HFFc6 (cell line): ENCODE results near the gene AHDC1. TPM values are rescaled to one million over a fixed set of nuclear protein-coding genes. Genes with fewer than 3 reads are reported as not detected.

Experiments used
- DNase-seq: peaks from one replicate; pipeline ENCODE4 v3.0.0-alpha.2; 2018
- H3K27ac Mint-ChIP-seq: 2 replicates; pipeline ENCODE4 v1.8.0; 2020; ENCODE audit warnings: mild to moderate bottlenecking, mixed read lengths
- H3K27me3 Mint-ChIP-seq: 2 replicates; pipeline ENCODE4 v1.8.0; 2021; ENCODE audit warnings: mild to moderate bottlenecking, moderate library complexity, mixed read lengths; ENCODE audit not compliant: insufficient read depth
- H3K36me3 Mint-ChIP-seq: 2 replicates; pipeline ENCODE4 v1.8.0; 2021; ENCODE audit warnings: low read depth, mixed read lengths
- H3K4me1 Mint-ChIP-seq: 2 replicates; pipeline ENCODE4 v1.8.0; 2020; ENCODE audit warnings: low read depth, mixed read lengths
- H3K4me3 Mint-ChIP-seq: 2 replicates; pipeline ENCODE4 v1.8.0; 2020; ENCODE audit warnings: mild to moderate bottlenecking, moderate library complexity, mixed read lengths
- H3K9me3 Mint-ChIP-seq: 2 replicates; pipeline ENCODE4 v1.8.0; 2020; ENCODE audit warnings: mild to moderate bottlenecking, mixed read lengths
- CTCF ChIP-seq: fragments of 200-600 bp; sonication (generic); IDR thresholded peaks from 2 replicates; pipeline ENCODE4 v1.5.0; 2021; ENCODE audit warnings: antibody characterized with exemption, mild to moderate bottlenecking
- total RNA-seq, 6 experiments: library from RNA; stranded (reverse); fragmentation: NEBNext Ultra II Directional; extraction: Animal tissue kit (Norgen Biotek cat#: 25700); gene quantifications; 2 replicates in 1 of 6; 3 replicates in 5 of 6; pipeline ENCODE4 v1.2.3, GENCODE V29; 2021

Gene AHDC1
- total RNA-seq, 6 experiments from 2014 or later: 30.7 to 53.2 (median 34.7) TPM

- no peaks in the 10 kb centered on the region for H3K9me3 Mint-ChIP-seq
- no peak for TF ChIP-seq CTCF
- H3K27ac Mint-ChIP-seq: peak overlapping the region; percentile 34
- H3K27me3 Mint-ChIP-seq: peaks cover 2% of the 10 kb centered on the region
- no peaks in the 10 kb centered on the region; the same call in none of the 2 replicates for H3K4me1 Mint-ChIP-seq
- peak overlapping the region; percentile 73 for H3K4me3 Mint-ChIP-seq
- H3K36me3 Mint-ChIP-seq: no peaks in the 10 kb centered on the region; the same call in 1 of the 2 replicates
- DNase-seq: no peak
These were observed 4.1 kb downstream of the AHDC1 start for GRCh38 chr1:27599605-27600497.

GRCh38 chr1:27598902-27599528 lies 4.9 kb downstream of the AHDC1 start:
- H3K4me3 Mint-ChIP-seq: peak overlapping the region; percentile 73
- peaks cover 2% of the 10 kb centered on the region for H3K27me3 Mint-ChIP-seq
- no peak for TF ChIP-seq CTCF
- DNase-seq: peak; percentile 67
- no peaks in the 10 kb centered on the region; the same call in 1 of the 2 replicates for H3K36me3 Mint-ChIP-seq
- H3K27ac Mint-ChIP-seq: peak overlapping the region; percentile 34
- no peaks in the 10 kb centered on the region for H3K9me3 Mint-ChIP-seq
- H3K4me1 Mint-ChIP-seq: no peaks in the 10 kb centered on the region; the same call in none of the 2 replicates

- Mint-ChIP-seq H3K4me3 (no peak overlapping the region; the same call in 1 of the 2 replicates), H3K27me3 (peaks cover 2% of the 10 kb centered on the region), H3K9me3 (no peaks in the 10 kb centered on the region)
These were observed 5.7 kb downstream of the AHDC1 start for GRCh38 chr1:27598295-27598687.

GRCh38 chr1:27597516-27598294 lies 6.2 kb downstream of the AHDC1 start:
- no peaks in the 10 kb centered on the region; the same call in 1 of the 2 replicates for H3K36me3 Mint-ChIP-seq
- H3K27me3 Mint-ChIP-seq: peaks cover 2% of the 10 kb centered on the region
- H3K27ac Mint-ChIP-seq: peak overlapping the region; percentile 64
- no peak for TF ChIP-seq CTCF
- H3K4me3 Mint-ChIP-seq: no peak overlapping the region; the same call in 1 of the 2 replicates
- H3K4me1 Mint-ChIP-seq: no peaks in the 10 kb centered on the region; the same call in none of the 2 replicates
- H3K9me3 Mint-ChIP-seq: no peaks in the 10 kb centered on the region
- no peak for DNase-seq

More at GRCh38 chr1:27598295-27598687, 5.7 kb downstream of the AHDC1 start:
- Mint-ChIP-seq H3K36me3 (no peaks in the 10 kb centered on the region; the same call in 1 of the 2 replicates), H3K4me1 (no peaks in the 10 kb centered on the region; the same call in none of the 2 replicates), H3K27ac (peak overlapping the region; percentile 34; the same call in 1 of the 2 replicates)
- no peak for DNase-seq
- no peak for TF ChIP-seq CTCF

- no peaks in the 10 kb centered on the region; the same call in none of the 2 replicates for H3K4me1 Mint-ChIP-seq
- no peak for TF ChIP-seq CTCF
- no peak overlapping the region for H3K4me3 Mint-ChIP-seq
- DNase-seq: no peak
- no peaks in the 10 kb centered on the region for H3K9me3 Mint-ChIP-seq
- no peak overlapping the region for H3K27ac Mint-ChIP-seq
- peaks cover 2% of the 10 kb centered on the region for H3K27me3 Mint-ChIP-seq
- no peaks in the 10 kb centered on the region; the same call in 1 of the 2 replicates for H3K36me3 Mint-ChIP-seq
These were observed 7.0 kb downstream of the AHDC1 start for GRCh38 chr1:27596986-27597385.
